Fibroblast of gingiva (primary cell): ENCODE results near the gene TRIM75.
"Not testable (repeated sequence)": the region's sequence is repeated elsewhere in the genome, so short reads cannot be mapped to it uniquely, and the experiment has no call there.

Source experiments
- DNase-seq: peaks from one replicate; pipeline ENCODE4 v3.0.0-alpha.2; 2011; ENCODE audit warnings: low read depth

TRIM75 gene

GRCh38 chr4:165077034-165077578, 23.4 kb downstream of the TRIM75 start:
- no peak for DNase-seq

- DNase-seq, result no peak
These were observed 25.8 kb downstream of the TRIM75 start for GRCh38 chr4:165079476-165079875.

GRCh38 chr4:165084787-165085186, 31.1 kb downstream of the TRIM75 start:
- not testable (repeated sequence) for DNase-seq

GRCh38 chr4:165085946-165086345, 32.3 kb downstream of the TRIM75 start:
- DNase-seq, result peak; percentile 7

GRCh38 chr4:165088366-165088765, 34.7 kb downstream of the TRIM75 start:
- DNase-seq, result no peak

- not testable (repeated sequence) for DNase-seq
These were observed 38.5 kb downstream of the TRIM75 start for GRCh38 chr4:165092187-165092586.

GRCh38 chr4:165094873-165095272, 41.2 kb downstream of the TRIM75 start:
- no peak for DNase-seq

GRCh38 chr4:165095291-165095690, 41.6 kb downstream of the TRIM75 start:
- DNase-seq, result no peak

GRCh38 chr4:165096776-165097175, 43.1 kb downstream of the TRIM75 start:
- peak; percentile 18 for DNase-seq

GRCh38 chr4:165101641-165102040, 48.0 kb downstream of the TRIM75 start:
- DNase-seq, result no peak

GRCh38 chr4:165106518-165106917, 52.9 kb downstream of the TRIM75 start:
- DNase-seq, result no peak
